ENCODE data around the gene APOL2. TPM values are rescaled to one million over a fixed set of nuclear protein-coding genes. Genes with fewer than 3 reads are reported as not detected.
A peak's percentile ranks its signal among the peaks of the same experiment; 100 is the strongest.

Gene APOL2
- total RNA-seq, 1 donor from 2014 or later, result 53.5 TPM

DNA sequence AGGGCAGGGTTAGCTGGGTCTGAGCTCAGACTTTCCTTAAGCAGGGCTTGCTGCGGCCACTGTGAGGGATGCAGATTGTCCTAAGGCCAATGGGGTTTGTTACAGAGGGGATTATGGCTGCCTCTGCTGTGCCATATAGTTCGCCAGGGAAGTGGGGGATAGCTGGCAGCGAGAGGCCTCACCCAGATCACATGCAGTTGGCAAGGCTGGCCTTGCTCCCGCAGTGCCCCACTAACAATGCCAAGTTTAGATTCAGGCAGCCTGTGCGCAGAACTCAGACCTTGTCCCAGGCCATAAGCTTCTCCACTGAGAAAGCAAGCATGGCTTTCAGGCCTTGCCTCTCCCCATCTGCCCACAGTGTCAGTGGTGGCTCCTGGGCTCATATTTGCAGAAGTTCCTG, 4.7 kb upstream of the APOL2 start:
- Mint-ChIP-seq H3K4me3 (ENCODE audit: unreplicated experiment) (no peak overlapping the region), H3K27me3 (ENCODE audit: unreplicated experiment) (peaks cover 6% of the 10 kb centered on the region), H3K4me1 (ENCODE audit: unreplicated experiment) (peaks cover 28% of the 10 kb centered on the region), H3K27ac (ENCODE audit: unreplicated experiment) (no peak overlapping the region), H3K36me3 (ENCODE audit: unreplicated experiment) (no peaks in the 10 kb centered on the region), H3K9me3 (ENCODE audit: unreplicated experiment) (peaks cover 7% of the 10 kb centered on the region)
- DNase-seq (ENCODE audit: extremely low spot score, unreplicated experiment), result no peak
- TF ChIP-seq, protein P1, sequence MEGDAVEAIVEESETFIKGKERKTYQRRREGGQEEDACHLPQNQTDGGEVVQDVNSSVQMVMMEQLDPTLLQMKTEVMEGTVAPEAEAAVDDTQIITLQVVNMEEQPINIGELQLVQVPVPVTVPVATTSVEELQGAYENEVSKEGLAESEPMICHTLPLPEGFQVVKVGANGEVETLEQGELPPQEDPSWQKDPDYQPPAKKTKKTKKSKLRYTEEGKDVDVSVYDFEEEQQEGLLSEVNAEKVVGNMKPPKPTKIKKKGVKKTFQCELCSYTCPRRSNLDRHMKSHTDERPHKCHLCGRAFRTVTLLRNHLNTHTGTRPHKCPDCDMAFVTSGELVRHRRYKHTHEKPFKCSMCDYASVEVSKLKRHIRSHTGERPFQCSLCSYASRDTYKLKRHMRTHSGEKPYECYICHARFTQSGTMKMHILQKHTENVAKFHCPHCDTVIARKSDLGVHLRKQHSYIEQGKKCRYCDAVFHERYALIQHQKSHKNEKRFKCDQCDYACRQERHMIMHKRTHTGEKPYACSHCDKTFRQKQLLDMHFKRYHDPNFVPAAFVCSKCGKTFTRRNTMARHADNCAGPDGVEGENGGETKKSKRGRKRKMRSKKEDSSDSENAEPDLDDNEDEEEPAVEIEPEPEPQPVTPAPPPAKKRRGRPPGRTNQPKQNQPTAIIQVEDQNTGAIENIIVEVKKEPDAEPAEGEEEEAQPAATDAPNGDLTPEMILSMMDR (IDR thresholded peaks at IDR 0.05), result no peak

DNA sequence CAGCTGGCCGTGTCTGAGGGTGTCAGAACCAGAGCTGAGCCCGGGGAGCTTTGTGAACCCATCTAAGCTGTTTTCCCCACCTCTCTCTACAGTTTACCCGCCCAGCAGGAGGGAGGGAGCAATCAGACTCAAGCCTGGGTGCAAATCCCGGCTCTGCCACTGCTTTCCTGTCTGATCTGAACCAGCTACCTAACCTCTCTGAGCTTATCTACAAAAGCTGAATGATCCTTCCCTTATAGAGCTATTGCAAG, 252 bp downstream of the APOL2 start:
- Mint-ChIP-seq H3K9me3 (ENCODE audit: unreplicated experiment) (peaks cover 14% of the 10 kb centered on the region), H3K27me3 (ENCODE audit: unreplicated experiment) (peaks cover 6% of the 10 kb centered on the region), H3K36me3 (ENCODE audit: unreplicated experiment) (peaks cover 22% of the 10 kb centered on the region), H3K4me3 (ENCODE audit: unreplicated experiment) (peak overlapping the region; percentile 92), H3K4me1 (ENCODE audit: unreplicated experiment) (peaks cover 64% of the 10 kb centered on the region), H3K27ac (ENCODE audit: unreplicated experiment) (peak overlapping the region; percentile 99)
- TF ChIP-seq, protein P1 (IDR thresholded peaks at IDR 0.05), result no peak
- no peak for DNase-seq (ENCODE audit: extremely low spot score, unreplicated experiment)

DNA sequence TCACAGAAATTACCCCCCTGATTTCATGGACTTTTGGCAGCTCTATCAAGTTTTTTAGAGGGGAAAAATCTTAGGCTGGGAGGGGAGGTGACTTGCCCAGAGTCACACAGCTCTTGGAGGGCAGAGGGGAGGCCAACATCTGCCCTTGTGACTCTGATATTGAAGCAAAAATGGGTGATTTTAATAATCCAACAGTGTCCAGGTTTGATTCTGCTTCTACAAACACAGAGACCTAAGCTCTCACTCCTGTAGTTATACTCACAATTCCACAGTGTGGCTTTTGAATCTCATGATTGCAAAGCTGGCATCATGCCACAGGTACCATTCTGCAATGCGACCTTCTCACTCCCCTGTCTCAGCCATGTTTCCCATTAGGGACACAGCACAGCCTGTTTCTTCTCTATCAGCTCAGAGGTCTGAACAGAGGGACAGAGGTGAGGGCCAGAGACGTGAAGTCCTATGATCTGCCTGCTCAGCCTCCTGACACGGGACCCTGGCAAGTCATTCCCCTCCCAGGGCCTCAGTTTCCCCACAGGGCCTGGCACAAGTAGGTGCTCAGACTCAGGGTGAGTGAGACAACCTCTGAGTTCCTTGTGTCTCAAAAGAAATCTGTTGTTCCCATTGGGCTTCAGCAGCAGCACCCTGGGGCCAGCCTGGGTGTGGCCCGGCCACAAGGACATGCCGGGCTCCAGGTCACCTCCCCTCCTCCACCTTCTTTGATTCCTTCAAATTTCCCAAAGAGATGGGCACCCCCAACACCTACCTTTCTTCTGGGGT, 766 bp downstream of the APOL2 start:
- Mint-ChIP-seq H3K9me3 (ENCODE audit: unreplicated experiment) (peaks cover 14% of the 10 kb centered on the region), H3K36me3 (ENCODE audit: unreplicated experiment) (peaks cover 26% of the 10 kb centered on the region), H3K27me3 (ENCODE audit: unreplicated experiment) (peaks cover 6% of the 10 kb centered on the region), H3K27ac (ENCODE audit: unreplicated experiment) (peak overlapping the region; percentile 99), H3K4me1 (ENCODE audit: unreplicated experiment) (peaks cover 63% of the 10 kb centered on the region), H3K4me3 (ENCODE audit: unreplicated experiment) (peak overlapping the region; percentile 92)
- TF ChIP-seq, protein P1 (IDR thresholded peaks at IDR 0.05), result no peak
- no peak for DNase-seq (ENCODE audit: extremely low spot score, unreplicated experiment)

DNA sequence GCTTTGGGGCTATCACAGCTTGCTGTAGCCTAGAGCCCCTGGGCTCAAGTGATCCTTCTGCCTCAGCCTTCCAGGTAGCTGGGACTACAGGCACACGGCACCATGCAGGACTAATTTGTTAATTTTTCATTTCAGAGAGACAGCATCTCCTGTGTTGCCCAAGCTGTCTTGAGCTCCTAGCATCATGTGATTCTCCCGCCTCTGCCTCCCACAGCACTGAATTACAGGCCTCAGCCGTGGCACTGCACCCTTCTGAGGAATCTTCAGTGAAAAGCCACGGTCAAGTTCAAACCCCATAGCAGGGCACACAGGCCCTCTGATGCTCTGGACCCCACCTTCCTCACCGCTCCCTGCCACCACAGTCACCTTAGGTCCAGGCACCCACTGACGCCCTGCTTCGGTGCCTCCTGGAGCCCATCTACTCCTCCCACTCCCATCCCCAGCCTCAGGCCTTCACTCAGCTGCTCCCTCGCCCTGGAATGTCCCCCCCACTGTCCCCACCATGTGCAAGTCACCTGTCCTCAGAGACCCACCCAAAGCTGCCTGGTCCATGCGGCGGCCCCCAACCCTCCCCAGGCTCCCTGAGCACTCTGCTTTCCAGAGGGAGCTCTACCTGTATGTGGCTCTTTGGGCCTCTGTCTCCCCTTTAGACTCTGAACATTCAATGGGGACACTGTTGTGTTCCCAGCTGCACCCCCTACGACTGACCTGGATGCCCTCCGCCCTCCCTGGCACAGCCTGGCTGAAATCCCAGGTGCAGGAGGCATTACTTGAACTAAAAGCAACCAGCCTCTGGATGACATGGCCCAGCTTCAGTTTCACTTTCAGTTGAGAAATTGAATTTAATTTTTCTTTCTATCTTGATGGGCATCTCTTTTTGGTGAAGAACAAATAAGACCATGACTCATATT, 1.6 kb downstream of the APOL2 start:
- peak overlapping the region; percentile 92 for H3K4me3 Mint-ChIP-seq (ENCODE audit: unreplicated experiment)
- peak overlapping the region; percentile 99 for H3K27ac Mint-ChIP-seq (ENCODE audit: unreplicated experiment)
- H3K27me3 Mint-ChIP-seq (ENCODE audit: unreplicated experiment), result peaks cover 5% of the 10 kb centered on the region
- H3K4me1 Mint-ChIP-seq (ENCODE audit: unreplicated experiment), result peaks cover 63% of the 10 kb centered on the region
- H3K9me3 Mint-ChIP-seq (ENCODE audit: unreplicated experiment), result peaks cover 9% of the 10 kb centered on the region
- H3K36me3 Mint-ChIP-seq (ENCODE audit: unreplicated experiment), result peaks cover 32% of the 10 kb centered on the region
- TF ChIP-seq, protein P1 (IDR thresholded peaks at IDR 0.05), result no peak
- no peak for DNase-seq (ENCODE audit: extremely low spot score, unreplicated experiment)

Data from osteocyte (in vitro differentiated cells).